ENCODE measurements around the gene CPZ. TPM values are rescaled to one million over a fixed set of nuclear protein-coding genes. Genes with fewer than 3 reads are reported as not detected.

Gene CPZ
- total and polyA plus RNA-seq, 7 donors, result 0.04 to 0.30 (median 0.08) TPM; not detected in 4

GRCh38 chr4:8600686-8601085, 8.1 kb downstream of the CPZ start:
- ATAC-seq (no peak), DNase-seq (no peak)
- 37 to 46% (median 40%) methylated on average over 12 of the region's 12 CpGs for WGBS, 3 donors
- H3K27ac ChIP-seq, result no peak overlapping the region
- no peaks in the 10 kb centered on the region for H3K9me3 ChIP-seq
- H3K36me3 ChIP-seq (ENCODE audit: insufficient read depth in 1 of 2, low read depth in 1 of 2), result no peaks in the 10 kb centered on the region
- intact Hi-C loops (cut with DNase I), result loop anchor here (10.0 kb wide), 2 partner anchors 314 to 1876 kb away; no protein-coding TSS in a partner anchor
- TF ChIP-seq CTCF (IDR thresholded peaks at IDR 0.05), result no peak
- no peaks in the 10 kb centered on the region for H3K4me1 ChIP-seq
- peaks cover 0 to 13% (median 3%) of the 10 kb centered on the region in 3 donors for H3K27me3 ChIP-seq (ENCODE audit: insufficient read depth in 3 of 3, low read length in 2 of 3)
- no peak overlapping the region for H3K4me3 ChIP-seq

- peaks cover 0 to 11% (median 3%) of the 10 kb centered on the region in 3 donors for H3K27me3 ChIP-seq (ENCODE audit: insufficient read depth in 3 of 3, low read length in 2 of 3)
- no peak overlapping the region for H3K4me3 ChIP-seq
- H3K27ac ChIP-seq, result no peak overlapping the region
- TF ChIP-seq CTCF (IDR thresholded peaks at IDR 0.05), result no peak
- H3K36me3 ChIP-seq (ENCODE audit: insufficient read depth in 1 of 2, low read depth in 1 of 2), result no peaks in the 10 kb centered on the region
- ATAC-seq, result no peak
- H3K4me1 ChIP-seq, result no peaks in the 10 kb centered on the region
- intact Hi-C loops (cut with DNase I), result loop anchor here (10.0 kb wide), 2 partner anchors 314 to 1876 kb away; no protein-coding TSS in a partner anchor
- H3K9me3 ChIP-seq, result no peaks in the 10 kb centered on the region
- WGBS, 3 donors, result 79 to 84% (median 84%) methylated on average over 23 of the region's 23 CpGs
- DNase-seq, result no peak
Measured at GRCh38 chr4:8601086-8601485, 8.5 kb downstream of the CPZ start.

- no peak for ATAC-seq
- Histone ChIP-seq H3K4me3 (no peak overlapping the region), H3K36me3 (ENCODE audit: insufficient read depth in 1 of 2, low read depth in 1 of 2) (no peaks in the 10 kb centered on the region), H3K27ac (no peak overlapping the region), H3K9me3 (no peaks in the 10 kb centered on the region), H3K27me3 (ENCODE audit: insufficient read depth in 3 of 3, low read length in 2 of 3) (peaks cover 0 to 11% (median 3%) of the 10 kb centered on the region in 3 donors), H3K4me1 (no peaks in the 10 kb centered on the region)
- TF ChIP-seq CTCF (IDR thresholded peaks at IDR 0.05), result no peak
- intact Hi-C loops (cut with DNase I), result loop anchor here (10.0 kb wide), 2 partner anchors 313 to 1877 kb away; no protein-coding TSS in a partner anchor
- 85 to 91% (median 87%) methylated on average over 9 to 10 of the region's 10 CpGs for WGBS, 3 donors
- DNase-seq, result no peak
Measured at GRCh38 chr4:8601556-8601955, 9.0 kb downstream of the CPZ start.

- TF ChIP-seq CTCF (IDR thresholded peaks at IDR 0.05), result no peak
- H3K27ac ChIP-seq, result no peak overlapping the region
- no peak for ATAC-seq
Measured at GRCh38 chr4:8602686-8603430, 10.3 kb downstream of the CPZ start.

More at GRCh38 chr4:8602686-8603430, 10.3 kb downstream of the CPZ start:
- intact Hi-C loops (cut with DNase I), result loop anchor here (10.0 kb wide), 2 partner anchors 312 to 1878 kb away; no protein-coding TSS in a partner anchor
- no peak for DNase-seq
- Histone ChIP-seq H3K4me3 (no peak overlapping the region), H3K9me3 (no peaks in the 10 kb centered on the region), H3K36me3 (ENCODE audit: insufficient read depth in 1 of 2, low read depth in 1 of 2) (no peaks in the 10 kb centered on the region), H3K4me1 (no peaks in the 10 kb centered on the region), H3K27me3 (ENCODE audit: insufficient read depth in 3 of 3, low read length in 2 of 3) (peaks cover 0 to 11% (median 3%) of the 10 kb centered on the region in 3 donors)
- 70 to 74% (median 72%) methylated on average over 19 of the region's 19 CpGs for WGBS, 3 donors
